Neuronal stem cell (in vitro differentiated cells): ENCODE data around the gene ZNF587B.
A peak's percentile ranks its signal among the peaks of the same experiment; 100 is the strongest.
"Not testable (repeated sequence)": the region's sequence is repeated elsewhere in the genome, so short reads cannot be mapped to it uniquely, and the experiment has no call there.

ENCODE experiments used
- DNase-seq: peaks from one replicate; pipeline ENCODE4 v3.0.0-alpha.2; 2013; ENCODE audit warnings: low spot score
- H2AFZ ChIP-seq: one replicate; pipeline ENCODE4 v1.6.1; 2013; ENCODE audit warnings: mild to moderate bottlenecking, low read length, inconsistent platforms
- H2AK5ac ChIP-seq: 2 replicates; pipeline ENCODE4 v1.6.1; 2013; ENCODE audit warnings: low read depth, mild to moderate bottlenecking, inconsistent platforms, low read length, moderate library complexity, mixed read lengths
- H2BK120ac ChIP-seq: 2 replicates; pipeline ENCODE4 v1.6.1; 2013; ENCODE audit warnings: low read depth, mild to moderate bottlenecking, inconsistent platforms, low read length, moderate library complexity, mixed read lengths
- H2BK12ac ChIP-seq: one replicate; pipeline ENCODE4 v1.6.1; 2013; ENCODE audit warnings: low read length, inconsistent platforms
- H2BK15ac ChIP-seq: 2 replicates; pipeline ENCODE4 v1.6.1; 2013; ENCODE audit warnings: mild to moderate bottlenecking, low read length, inconsistent platforms, mixed read lengths
- H2BK5ac ChIP-seq: one replicate; pipeline ENCODE4 v1.6.1; 2013; ENCODE audit warnings: inconsistent platforms, mild to moderate bottlenecking, low read length, moderate library complexity
- H3K14ac ChIP-seq: one replicate; pipeline ENCODE4 v1.6.1; 2013; ENCODE audit warnings: low read length, inconsistent platforms
- H3K18ac ChIP-seq: 2 replicates; pipeline ENCODE4 v1.6.1; 2013; ENCODE audit warnings: low read length, inconsistent platforms
- H3K23ac ChIP-seq: 2 replicates; pipeline ENCODE4 v1.6.1; 2013; ENCODE audit warnings: low read depth, mild to moderate bottlenecking, mixed read lengths, low read length, inconsistent platforms; ENCODE audit not compliant: poor library complexity
- H3K27ac ChIP-seq: replicated peaks from 3 replicates; pipeline ENCODE4 v1.5.1; 2013; ENCODE audit warnings: low read length, inconsistent platforms
- H3K27me3 ChIP-seq, 3 experiments: 2 replicates each; pipeline ENCODE4 v1.6.1; 2013; ENCODE audit warnings: low read length in 3 of 3, mild to moderate bottlenecking in 2 of 3, inconsistent platforms in 1 of 3, low read depth in 1 of 3, mixed read lengths in 1 of 3, moderate library complexity in 1 of 3; ENCODE audit not compliant: control insufficient read depth in 3 of 3, insufficient read depth in 3 of 3
- H3K36me3 ChIP-seq, 2 donors: replicated peaks in 1 of 2; 2 replicates each; pipeline ENCODE4 v1.6.1; 2013; ENCODE audit warnings: low read length in 2 of 2; ENCODE audit not compliant: control insufficient read depth in 2 of 2, insufficient read depth in 2 of 2
- H3K4ac ChIP-seq: 2 replicates; pipeline ENCODE4 v1.6.1; 2013; ENCODE audit warnings: inconsistent platforms, mild to moderate bottlenecking, low read length, moderate library complexity
- H3K4me1 ChIP-seq, 2 donors: 1 replicate in 1 of 2; 2 replicates in 1 of 2; pipeline ENCODE4 v1.6.1; 2013; ENCODE audit warnings: low read length in 2 of 2, low read depth in 1 of 2; ENCODE audit not compliant: control insufficient read depth in 2 of 2, insufficient read depth in 1 of 2
- H3K4me2 ChIP-seq: one replicate; pipeline ENCODE4 v1.6.1; 2013; ENCODE audit warnings: mild to moderate bottlenecking, low read length, inconsistent platforms; ENCODE audit not compliant: insufficient read depth, poor library complexity, severe bottlenecking
- H3K4me3 ChIP-seq, 2 donors: 2 replicates each; pipeline ENCODE4 v1.5.1; 2013; ENCODE audit warnings: low read length in 2 of 2, mild to moderate bottlenecking in 2 of 2, inconsistent platforms in 1 of 2, moderate library complexity in 1 of 2
- H3K79me1 ChIP-seq: one replicate; pipeline ENCODE4 v1.6.1; 2013; ENCODE audit warnings: low read depth, mild to moderate bottlenecking, inconsistent platforms, low read length, moderate library complexity
- H3K9ac ChIP-seq: one replicate; pipeline ENCODE4 v1.6.1; 2013; ENCODE audit warnings: mild to moderate bottlenecking, low read depth, low read length, inconsistent platforms; ENCODE audit not compliant: poor library complexity
- H3K9me3 ChIP-seq, 2 donors: replicated peaks in 1 of 2; 2 replicates each; pipeline versions ENCODE3 to v1.6.1; 2013; ENCODE audit warnings: low read length in 2 of 2, mild to moderate bottlenecking in 2 of 2, inconsistent platforms in 1 of 2, low read depth in 1 of 2, mixed read lengths in 1 of 2, moderate library complexity in 1 of 2; ENCODE audit not compliant: control insufficient read depth in 2 of 2, insufficient read depth in 1 of 2
- H4K8ac ChIP-seq: one replicate; pipeline ENCODE4 v1.6.1; 2013; ENCODE audit warnings: low read depth, mild to moderate bottlenecking, inconsistent platforms, low read length, moderate library complexity
- H4K91ac ChIP-seq: one replicate; pipeline ENCODE4 v1.6.1; 2013; ENCODE audit warnings: low read length, low read depth, mild to moderate bottlenecking, inconsistent platforms; ENCODE audit not compliant: poor library complexity
- WGBS, 2 donors: extraction: QIAGEN DNeasy Blood & Tissue Kit; methylation state at CpG; one replicate each; pipeline ENCODE4 v1.1.7; 2013; ENCODE audit warnings: missing lambda C conversion rate in 2 of 2, mixed read lengths in 1 of 2; ENCODE audit not compliant: insufficient read length in 2 of 2, insufficient replicate concordance in 1 of 2; ENCODE audit errors: extremely low coverage in 2 of 2; 5-methylcytosine and 5-hydroxymethylcytosine counted together

ZNF587B gene

DNA sequence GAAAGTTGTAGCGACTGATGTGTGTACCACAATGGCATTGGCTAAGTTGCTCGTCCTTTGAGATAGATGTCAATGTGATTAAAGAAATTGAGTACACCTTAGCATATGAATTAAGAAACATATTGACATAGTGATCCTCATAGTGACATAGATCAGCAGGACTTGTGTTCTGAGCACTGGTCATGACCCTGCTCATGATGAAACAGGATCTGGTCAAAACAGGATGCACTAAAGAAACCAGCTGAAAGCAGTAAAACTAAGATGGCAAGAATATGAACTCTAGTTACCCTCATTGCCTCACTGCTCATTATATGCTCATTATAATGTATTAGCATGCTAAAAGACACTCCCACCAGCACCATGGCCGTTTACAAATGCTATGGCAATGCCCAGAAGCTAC is 17.1 kb downstream of the ZNF587B start:
- not testable (repeated sequence) for H2BK5ac ChIP-seq, H3K14ac ChIP-seq, H3K79me1 ChIP-seq, H3K9me3 ChIP-seq, H4K91ac ChIP-seq, H4K8ac ChIP-seq, H2BK15ac ChIP-seq, H2AFZ ChIP-seq, H3K9ac ChIP-seq, DNase-seq, H3K4me3 ChIP-seq, H2AK5ac ChIP-seq, H3K4me2 ChIP-seq, H3K4ac ChIP-seq, H2BK12ac ChIP-seq, H3K27ac ChIP-seq, H3K27me3 ChIP-seq, H3K18ac ChIP-seq, H2BK120ac ChIP-seq, H3K23ac ChIP-seq
- WGBS, 2 donors = no CpG with 5 or more reads among the region's 3 CpGs
- Histone ChIP-seq H3K4me1 (peaks cover 8 to 10% of the 10 kb centered on the region in 2 donors), H3K36me3 (peaks cover 10 to 62% of the 10 kb centered on the region in 2 donors)

DNA sequence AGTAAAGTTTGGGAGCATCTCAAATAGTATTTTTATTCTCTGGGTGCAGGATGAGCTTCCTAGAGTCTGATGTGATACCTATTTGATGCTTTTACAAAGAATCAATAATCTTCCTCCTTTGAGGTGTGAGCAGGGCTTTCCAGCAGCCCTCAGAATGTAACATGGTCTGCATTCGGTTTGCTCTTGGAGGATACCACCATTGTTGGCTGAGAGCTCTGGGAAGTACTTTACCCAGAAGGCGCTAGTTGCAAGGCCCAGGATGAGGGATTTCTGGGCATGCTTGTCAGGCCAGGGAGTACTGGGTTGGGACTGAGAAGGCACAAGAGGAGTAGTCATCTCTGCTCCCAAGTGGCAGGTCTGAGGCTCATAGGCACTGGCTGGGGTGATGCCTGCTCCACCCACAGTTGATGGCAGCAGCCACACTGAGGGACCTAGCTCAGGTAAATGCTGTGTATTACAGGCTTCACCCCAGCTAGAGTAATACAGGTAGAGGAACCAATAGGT is 19.1 kb downstream of the ZNF587B start:
- not testable (repeated sequence) for H2AK5ac ChIP-seq, H2BK5ac ChIP-seq, DNase-seq, H4K91ac ChIP-seq, H3K14ac ChIP-seq, H2BK12ac ChIP-seq, H2BK15ac ChIP-seq, H3K79me1 ChIP-seq, H3K27ac ChIP-seq, H2AFZ ChIP-seq, H3K27me3 ChIP-seq, H3K9ac ChIP-seq, H3K18ac ChIP-seq, H2BK120ac ChIP-seq, H4K8ac ChIP-seq, H3K23ac ChIP-seq, H3K4ac ChIP-seq, H3K9me3 ChIP-seq
- Histone ChIP-seq H3K36me3 (peaks cover 8 to 61% of the 10 kb centered on the region in 2 donors), H3K4me3 (peak overlapping the region in 1 of 2 donors; percentile 72), H3K4me2 (peak overlapping the region; percentile 23), H3K4me1 (peaks cover 8 to 10% of the 10 kb centered on the region in 2 donors)
- WGBS, 2 donors = no CpG with 5 or more reads among the region's 2 CpGs

DNA sequence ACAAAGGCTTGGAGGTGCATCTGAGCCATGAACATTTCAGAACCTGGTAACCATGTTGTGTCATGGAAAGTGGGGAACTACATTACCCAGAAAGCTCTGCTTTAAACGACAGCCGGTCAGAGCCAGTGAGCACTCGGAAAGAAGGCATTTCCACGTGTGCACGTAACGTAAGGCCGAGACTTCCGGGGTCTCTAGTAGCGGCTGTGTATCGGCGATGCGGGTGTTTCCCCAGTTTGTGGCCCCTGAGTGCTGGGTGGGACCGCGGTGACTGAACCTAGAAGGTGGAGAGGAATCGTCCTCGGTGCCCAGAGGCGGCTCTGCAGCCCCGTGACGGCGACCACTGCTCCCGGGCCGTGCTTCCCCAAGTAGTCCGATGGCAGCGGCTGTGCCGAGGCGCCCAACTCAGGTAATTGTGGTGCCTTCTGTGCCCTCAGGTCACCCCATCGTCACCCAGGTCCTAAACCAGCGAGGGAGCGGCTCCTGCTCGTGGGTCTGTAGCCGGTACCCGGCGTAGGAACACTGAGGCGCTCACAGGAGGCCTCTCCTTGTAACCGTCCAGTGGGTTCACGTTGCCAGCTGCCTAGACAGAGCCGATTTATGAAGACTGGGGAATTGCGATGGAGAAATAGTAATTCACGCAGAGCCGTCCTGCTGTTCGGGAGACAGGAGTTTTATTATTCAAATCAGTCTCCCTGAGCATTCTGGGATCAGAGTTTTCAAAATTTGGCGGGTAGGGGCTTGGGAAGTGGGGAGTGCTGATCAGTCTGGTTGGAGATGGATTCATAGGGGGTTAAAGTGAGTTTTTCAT is 19.8 kb downstream of the ZNF587B start, which contains the start of gene ZNF587:
TSS of gene ZNF587 (plus strand) at position 194 of the 808 bp plus-strand sequence. CDS start at position 374, 180 bp downstream.
- Histone ChIP-seq H4K8ac (peak within 1 kb of the TSS; percentile 17), H3K4me3 (peak within 1 kb of the TSS; percentile 72 to 79), H2AFZ (peak within 1 kb of the TSS; percentile 51), H3K36me3 (peaks cover 4 to 59% of the 10 kb centered on the region in 2 donors), H3K4me2 (peak within 1 kb of the TSS; percentile 67), H3K4me1 (peaks cover 8 to 10% of the 10 kb centered on the region in 2 donors), H3K23ac (peak within 1 kb of the TSS; percentile 43), H3K9ac (peak within 1 kb of the TSS; percentile 70)
- not testable (repeated sequence) for H2AK5ac ChIP-seq, H3K27me3 ChIP-seq, H2BK12ac ChIP-seq, H3K9me3 ChIP-seq, H3K4ac ChIP-seq, H2BK120ac ChIP-seq, H3K27ac ChIP-seq, H2BK15ac ChIP-seq, H2BK5ac ChIP-seq, H3K14ac ChIP-seq, H3K79me1 ChIP-seq, H3K18ac ChIP-seq, H4K91ac ChIP-seq
- no CpG with 5 or more reads among the region's 42 CpGs for WGBS, 2 donors
- peak; percentile 57 for DNase-seq

DNA sequence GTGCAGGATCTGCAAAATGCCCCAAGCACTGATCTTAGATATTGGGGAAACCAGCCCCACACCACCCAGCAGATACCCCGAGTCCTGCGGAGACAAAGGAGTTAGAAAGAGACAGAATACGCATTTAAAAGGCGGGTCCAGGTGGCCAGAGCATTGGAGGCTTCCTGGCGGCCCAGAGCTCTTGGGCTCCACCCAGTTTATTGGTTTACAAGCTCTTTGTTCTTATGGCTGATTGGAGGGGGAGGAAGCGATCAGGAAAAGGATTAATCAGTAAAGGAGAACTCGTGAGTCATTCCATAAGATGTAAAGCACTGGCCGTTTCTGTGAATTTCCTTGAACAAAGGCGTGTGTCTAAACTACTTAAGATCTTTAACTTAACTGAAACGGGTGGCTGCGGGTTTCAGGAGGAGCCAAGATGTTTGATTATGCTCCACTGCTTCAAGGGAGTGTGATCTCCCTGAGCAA is 20.5 kb downstream of the ZNF587B start:
- Histone ChIP-seq H4K8ac (no peak overlapping the region), H3K4me3 (peak overlapping the region; percentile 72 to 79), H2BK12ac (no peak overlapping the region), H2BK120ac (no peak overlapping the region), H3K79me1 (peaks cover 3% of the 10 kb centered on the region), H3K4me2 (peak overlapping the region; percentile 67), H3K27ac (no peak overlapping the region), H3K14ac (no peak overlapping the region), H3K4me1 (peaks cover 8 to 10% of the 10 kb centered on the region in 2 donors), H4K91ac (no peak overlapping the region), H3K36me3 (peaks cover 2 to 58% of the 10 kb centered on the region in 2 donors), H3K18ac (no peak overlapping the region), H3K23ac (no peak overlapping the region), H3K9me3 (peaks cover 0 to 9% of the 10 kb centered on the region in 2 donors), H2AFZ (peak overlapping the region; percentile 32), H2BK5ac (no peak overlapping the region), H2BK15ac (no peak overlapping the region), H3K4ac (no peak overlapping the region), H3K27me3 (no peaks in the 10 kb centered on the region), H3K9ac (no peak overlapping the region), H2AK5ac (no peak overlapping the region)
- WGBS, 2 donors = no CpG with 5 or more reads among the region's 11 CpGs
- DNase-seq = peak; percentile 9
